OCI-LY7 (cell line): ENCODE results near the gene GABRG2. TPM values are rescaled to one million over a fixed set of nuclear protein-coding genes. Genes with fewer than 3 reads are reported as not detected.

Experiments
- BruUV-seq: library from RNA; stranded (reverse); fragments of 400-500 nt; replicated peaks from 2 replicates; lab custom pipeline; 2021; lab: Mats Ljungman, UMichigan
- CTCF ChIA-PET: fragments of 300-600 bp; sonication (Branson Sonifier 250); formaldehyde crosslinking; loops from one replicate; lab custom pipeline; 2022; ENCODE audit warnings: antibody characterized with exemption; ENCODE audit not compliant: unreplicated experiment; lab: Charles Lee
- POLR2A ChIA-PET: fragments of 300-600 bp; sonication (Branson Sonifier 250); formaldehyde crosslinking; loops from one replicate; lab custom pipeline; 2022; ENCODE audit warnings: antibody characterized with exemption; lab: Charles Lee
- DNase-seq: peaks from one replicate; pipeline ENCODE4 v3.0.0-alpha.2; 2015; ENCODE audit warnings: low spot score
- H2AFZ ChIP-seq: fragments of 200-600 bp; sonication (generic), shearing (Covaris generic); 2 replicates; pipeline ENCODE4 v1.6.1; 2014; ENCODE audit warnings: mild to moderate bottlenecking, antibody characterized with exemption, low read length, moderate library complexity
- H3K27ac ChIP-seq: fragments of 200-600 bp; sonication (generic); 2 replicates; pipeline ENCODE4 v1.5.1; 2014; ENCODE audit warnings: mixed run types, low read depth, mild to moderate bottlenecking, moderate library complexity, low read length, inconsistent platforms; ENCODE audit not compliant: poor library complexity, severe bottlenecking
- H3K36me3 ChIP-seq: fragments of 200-600 bp; sonication (generic); 2 replicates; pipeline ENCODE4 v1.6.1; 2014; ENCODE audit warnings: mild to moderate bottlenecking, antibody characterized with exemption, low read length, moderate library complexity, mixed read lengths; ENCODE audit not compliant: insufficient read depth
- H3K4me1 ChIP-seq: fragments of 200-600 bp; sonication (generic); 2 replicates; pipeline ENCODE4 v1.5.1; 2014; ENCODE audit warnings: mild to moderate bottlenecking, low read length; ENCODE audit not compliant: insufficient read depth, poor library complexity, severe bottlenecking
- H3K4me2 ChIP-seq: fragments of 200-600 bp; sonication (generic); 2 replicates; pipeline ENCODE4 v1.6.1; 2014; ENCODE audit warnings: mild to moderate bottlenecking, low read length
- H3K4me3 ChIP-seq: fragments of 200-600 bp; sonication (generic); 2 replicates; pipeline ENCODE4 v1.5.1; 2014; ENCODE audit warnings: mild to moderate bottlenecking, low read depth, low read length; ENCODE audit not compliant: poor library complexity, severe bottlenecking
- H3K79me2 ChIP-seq: fragments of 200-600 bp; sonication (generic); 2 replicates; pipeline ENCODE4 v1.6.1; 2016; ENCODE audit warnings: low read depth, mild to moderate bottlenecking, low read length, moderate library complexity, mixed read lengths; ENCODE audit not compliant: insufficient read depth
- H3K9me2 ChIP-seq: fragments of 200-600 bp; sonication (generic); 2 replicates; pipeline ENCODE4 v1.6.1; 2016; ENCODE audit warnings: mild to moderate bottlenecking, low read length, mixed read lengths; ENCODE audit not compliant: insufficient read depth
- H3K9me3 ChIP-seq: fragments of 200-600 bp; sonication (generic); 2 replicates; pipeline ENCODE4 v1.6.1; 2014; ENCODE audit warnings: mild to moderate bottlenecking, mixed run types, low read length, mixed read lengths
- H4K20me1 ChIP-seq: fragments of 200-600 bp; sonication (generic); 2 replicates; pipeline ENCODE4 v1.6.1; 2014; ENCODE audit warnings: mild to moderate bottlenecking, antibody characterized with exemption, low read length, moderate library complexity, mixed read lengths; ENCODE audit not compliant: insufficient read depth
- CTCF ChIP-seq: fragments of 200-600 bp; sonication (generic); conservative IDR thresholded peaks from 2 replicates; pipeline ENCODE4 v1.5.1; 2014; ENCODE audit warnings: mild to moderate bottlenecking, antibody characterized with exemption, low read length, moderate library complexity, mixed read lengths
- EZH2phosphoT487 ChIP-seq: fragments of 200-600 bp; sonication (generic); IDR thresholded peaks from 2 replicates; pipeline ENCODE4 v1.6.1; 2018; ENCODE audit warnings: low read depth, borderline replicate concordance, mild to moderate bottlenecking, mixed run types, antibody characterized with exemption, low read length, moderate library complexity, mixed read lengths
- intact Hi-C: fragments of 100-400 bp; cut with micrococcal nuclease; formaldehyde crosslinking; loops from one replicate; pipeline ENCODE4 v1.10.0; 2022; ENCODE audit not compliant: unreplicated experiment
- total RNA-seq, 2 experiments: library from RNA; depleted of rRNA in 1 of 2; stranded (reverse); fragments of >200 nt in 1 of 2; shearing (Covaris generic) in 1 of 2; gene quantifications; 2 replicates each; pipeline ENCODE4 v1.2.3, GENCODE V29; 2014 to 2022

Gene GABRG2
- total RNA-seq, 2 experiments from 2014 or later = 0.03 to 1.2 TPM

- H2AFZ ChIP-seq = no peak overlapping the region
- no TSS peak for BruUV-seq
- CTCF ChIA-PET = no interaction called here
- DNase-seq = no peak
- no peaks in the 10 kb centered on the region for H3K4me1 ChIP-seq
- H3K27ac ChIP-seq = no peak overlapping the region
- POLR2A ChIA-PET = no interaction called here
- intact Hi-C loops = no loop called here
- no peaks in the 10 kb centered on the region for H3K79me2 ChIP-seq
- H3K4me2 ChIP-seq = no peak overlapping the region
- H4K20me1 ChIP-seq = no peaks in the 10 kb centered on the region
- H3K9me3 ChIP-seq = no peaks in the 10 kb centered on the region
- no peak overlapping the region for H3K4me3 ChIP-seq
- TF ChIP-seq EZH2phosphoT487 (no peak), CTCF (no peak)
- H3K9me2 ChIP-seq = no peaks in the 10 kb centered on the region
- H3K36me3 ChIP-seq = no peaks in the 10 kb centered on the region
Observed at GRCh38 chr5:162196351-162196750, 128.8 kb downstream of the GABRG2 start.

- Histone ChIP-seq H4K20me1 (no peaks in the 10 kb centered on the region), H3K4me3 (no peak overlapping the region)
Observed at GRCh38 chr5:162202285-162202880, 134.8 kb downstream of the GABRG2 start.

More at GRCh38 chr5:162202285-162202880, 134.8 kb downstream of the GABRG2 start:
- H3K4me1 ChIP-seq = no peaks in the 10 kb centered on the region
- TF ChIP-seq EZH2phosphoT487 (no peak), CTCF (no peak)
- no TSS peak for BruUV-seq
- H3K4me2 ChIP-seq = no peak overlapping the region
- no peaks in the 10 kb centered on the region for H3K79me2 ChIP-seq
- no peaks in the 10 kb centered on the region for H3K9me3 ChIP-seq
- ChIA-PET CTCF (no interaction called here), POLR2A (interaction anchor here (0.6 kb wide), 1 partner anchor 22 kb away, joined by 3 read pairs; no protein-coding TSS in a partner anchor)
- no peaks in the 10 kb centered on the region for H3K9me2 ChIP-seq
- DNase-seq = no peak
- intact Hi-C loops = no loop called here
- no peaks in the 10 kb centered on the region for H3K36me3 ChIP-seq
- H2AFZ ChIP-seq = no peak overlapping the region
- H3K27ac ChIP-seq = no peak overlapping the region

Other genes starting within 250 kb of the GABRG2 start
- not detected in 2 replicates for gene GABRA1, start 219.7 kb upstream of the GABRG2 start, total RNA-seq (2014; rRNA removed; shearing (Covaris generic))
- not detected in 2 replicates for gene GABRA1, start 219.7 kb upstream of the GABRG2 start, total RNA-seq (2022)